WERI-Rb-1 (cell line): Measurements from ENCODE around the gene ZFAND4.
"Not testable (repeated sequence)": the region's sequence is repeated elsewhere in the genome, so short reads cannot be mapped to it uniquely, and the experiment has no call there.

Experiments used
- DNase-seq: peaks from one replicate; pipeline ENCODE4 v3.0.0-alpha.2; 2020
- H3K27ac ChIP-seq: fragments of 250-450 bp; sonication (Bioruptor Pico); 2 replicates; pipeline ENCODE4 v1.5.1; 2020; ENCODE audit warnings: mild to moderate bottlenecking, moderate library complexity
- H3K27me3 ChIP-seq: fragments of 250-450 bp; sonication (Bioruptor Pico); 2 replicates; pipeline ENCODE4 v1.5.1; 2021; ENCODE audit warnings: mild to moderate bottlenecking, low read depth, moderate library complexity; ENCODE audit not compliant: insufficient read depth, severe bottlenecking
- H3K36me3 ChIP-seq: fragments of 250-450 bp; sonication (Bioruptor Pico); 2 replicates; pipeline ENCODE4 v1.5.1; 2020; ENCODE audit warnings: mild to moderate bottlenecking, moderate library complexity
- H3K4me3 ChIP-seq: 2 replicates; pipeline ENCODE4 v1.5.1; 2011; ENCODE audit warnings: low read depth, mild to moderate bottlenecking, control low read depth, low read length
- H3K9me3 ChIP-seq: fragments of 250-450 bp; sonication (Bioruptor Pico); 2 replicates; pipeline ENCODE4 v1.5.1; 2021; ENCODE audit warnings: mild to moderate bottlenecking, moderate library complexity; ENCODE audit not compliant: severe bottlenecking
- TF ChIP-seq, protein P1 (sequence below): IDR thresholded peaks from 2 replicates; pipeline ENCODE4 v1.5.1; 2011; ENCODE audit warnings: low read depth, mild to moderate bottlenecking, control low read depth, inconsistent platforms, low read length

Gene ZFAND4

DNA sequence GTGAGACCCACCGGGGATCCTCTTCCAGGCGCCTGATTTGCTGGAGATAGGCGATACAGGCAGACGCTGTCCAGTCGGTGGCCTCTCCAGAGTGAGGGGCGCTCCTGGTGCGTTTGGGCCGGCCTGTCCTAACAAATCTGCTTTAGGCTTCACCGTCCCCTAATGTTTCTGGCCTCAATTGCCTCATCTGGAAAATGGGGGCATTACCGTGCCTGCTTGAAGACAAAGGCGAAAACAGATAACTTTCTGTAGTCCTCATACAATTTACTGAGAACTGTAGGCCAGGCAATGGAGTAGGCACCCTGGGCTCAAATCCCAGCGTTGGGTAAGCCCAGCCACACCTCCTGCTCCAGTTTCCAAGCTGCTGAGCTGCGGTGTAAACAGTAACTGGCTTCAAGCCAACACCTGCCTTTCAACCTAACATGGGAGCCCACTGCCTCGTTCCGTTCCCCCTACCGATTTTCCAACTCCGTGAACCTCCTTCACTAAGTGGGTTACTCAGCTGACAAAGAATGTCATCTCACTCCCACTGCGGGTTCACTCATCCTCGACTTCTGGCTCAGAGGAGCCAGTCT, 589 bp upstream of the ZFAND4 start:
- Histone ChIP-seq H3K4me3 (no peak overlapping the region), H3K9me3 (no peaks in the 10 kb centered on the region), H3K27me3 (no peaks in the 10 kb centered on the region), H3K36me3 (no peaks in the 10 kb centered on the region), H3K27ac (no peak overlapping the region)
- no peak for DNase-seq
- TF ChIP-seq, protein P1, sequence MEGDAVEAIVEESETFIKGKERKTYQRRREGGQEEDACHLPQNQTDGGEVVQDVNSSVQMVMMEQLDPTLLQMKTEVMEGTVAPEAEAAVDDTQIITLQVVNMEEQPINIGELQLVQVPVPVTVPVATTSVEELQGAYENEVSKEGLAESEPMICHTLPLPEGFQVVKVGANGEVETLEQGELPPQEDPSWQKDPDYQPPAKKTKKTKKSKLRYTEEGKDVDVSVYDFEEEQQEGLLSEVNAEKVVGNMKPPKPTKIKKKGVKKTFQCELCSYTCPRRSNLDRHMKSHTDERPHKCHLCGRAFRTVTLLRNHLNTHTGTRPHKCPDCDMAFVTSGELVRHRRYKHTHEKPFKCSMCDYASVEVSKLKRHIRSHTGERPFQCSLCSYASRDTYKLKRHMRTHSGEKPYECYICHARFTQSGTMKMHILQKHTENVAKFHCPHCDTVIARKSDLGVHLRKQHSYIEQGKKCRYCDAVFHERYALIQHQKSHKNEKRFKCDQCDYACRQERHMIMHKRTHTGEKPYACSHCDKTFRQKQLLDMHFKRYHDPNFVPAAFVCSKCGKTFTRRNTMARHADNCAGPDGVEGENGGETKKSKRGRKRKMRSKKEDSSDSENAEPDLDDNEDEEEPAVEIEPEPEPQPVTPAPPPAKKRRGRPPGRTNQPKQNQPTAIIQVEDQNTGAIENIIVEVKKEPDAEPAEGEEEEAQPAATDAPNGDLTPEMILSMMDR: no peak

DNA sequence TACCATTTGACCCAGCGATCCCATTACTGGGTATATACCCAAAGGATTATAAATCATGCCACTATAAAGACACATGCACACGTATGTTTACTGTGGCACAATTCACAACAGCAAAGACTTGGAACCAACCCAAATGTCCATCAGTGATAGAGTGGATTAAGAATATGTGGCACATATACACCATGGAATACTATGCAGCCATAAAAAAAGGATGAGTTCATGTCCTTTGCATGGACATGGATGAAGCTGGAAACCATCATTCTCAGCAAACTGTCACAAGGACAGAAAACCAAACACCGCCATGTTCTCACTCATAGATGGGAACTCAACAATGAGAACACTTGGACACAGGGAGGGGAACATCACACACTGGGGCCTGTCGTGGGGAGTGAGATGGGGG, 1.3 kb downstream of the ZFAND4 start:
- H3K27ac ChIP-seq, H3K4me3 ChIP-seq, H3K36me3 ChIP-seq, H3K27me3 ChIP-seq, H3K9me3 ChIP-seq, DNase-seq: not testable (repeated sequence)

DNA sequence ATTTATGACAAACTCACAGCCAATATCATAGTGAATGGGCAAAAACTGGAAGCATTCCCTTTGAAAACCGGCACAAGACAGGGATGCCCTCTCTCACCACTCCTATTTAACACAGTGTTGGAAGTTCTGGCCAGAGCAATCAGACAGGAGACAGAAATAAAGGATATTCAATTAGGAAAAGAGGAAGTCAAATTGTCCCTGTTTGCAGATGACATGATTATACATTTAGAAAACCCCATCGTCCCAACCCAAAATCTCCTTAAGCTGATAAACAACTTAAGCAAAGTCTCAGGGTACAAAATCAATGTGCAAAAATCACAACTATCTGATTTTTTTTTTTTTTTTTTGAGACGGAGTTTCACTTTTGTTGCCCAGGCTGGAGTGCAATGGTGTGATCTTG, 2.7 kb downstream of the ZFAND4 start:
- not testable (repeated sequence) for H3K27ac ChIP-seq

DNA sequence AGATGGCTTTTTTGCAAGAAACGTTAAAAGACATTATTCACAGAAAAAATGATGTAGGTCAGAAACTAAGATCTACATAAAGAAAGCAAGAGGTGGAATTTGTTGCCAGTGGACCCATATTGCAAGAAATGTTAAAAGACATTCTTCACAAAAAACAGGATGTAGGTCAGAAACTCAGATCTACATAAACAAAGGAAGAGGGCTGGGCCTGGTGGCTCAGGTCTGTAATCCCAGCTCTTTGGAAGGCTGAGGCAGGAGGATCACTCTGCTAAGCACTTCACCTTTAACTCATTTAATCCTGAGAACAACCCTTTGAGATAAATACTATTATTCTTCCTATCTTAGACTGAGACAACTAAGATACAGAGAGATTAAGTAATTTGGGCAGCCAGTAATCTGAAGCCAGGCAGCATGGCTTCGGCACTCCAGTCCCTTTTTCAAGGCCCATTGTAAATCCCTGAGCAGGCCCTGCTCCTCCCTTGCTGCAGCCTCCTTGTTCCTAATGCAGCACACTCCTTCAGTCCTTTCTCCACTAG, 11.6 kb downstream of the ZFAND4 start:
- no peak overlapping the region for H3K27ac ChIP-seq
- H3K4me3 ChIP-seq: no peak overlapping the region

More for the DNA sequence above, 2.7 kb downstream of the ZFAND4 start:
- H3K4me3 ChIP-seq, H3K36me3 ChIP-seq, DNase-seq, H3K9me3 ChIP-seq, H3K27me3 ChIP-seq: not testable (repeated sequence)

DNA sequence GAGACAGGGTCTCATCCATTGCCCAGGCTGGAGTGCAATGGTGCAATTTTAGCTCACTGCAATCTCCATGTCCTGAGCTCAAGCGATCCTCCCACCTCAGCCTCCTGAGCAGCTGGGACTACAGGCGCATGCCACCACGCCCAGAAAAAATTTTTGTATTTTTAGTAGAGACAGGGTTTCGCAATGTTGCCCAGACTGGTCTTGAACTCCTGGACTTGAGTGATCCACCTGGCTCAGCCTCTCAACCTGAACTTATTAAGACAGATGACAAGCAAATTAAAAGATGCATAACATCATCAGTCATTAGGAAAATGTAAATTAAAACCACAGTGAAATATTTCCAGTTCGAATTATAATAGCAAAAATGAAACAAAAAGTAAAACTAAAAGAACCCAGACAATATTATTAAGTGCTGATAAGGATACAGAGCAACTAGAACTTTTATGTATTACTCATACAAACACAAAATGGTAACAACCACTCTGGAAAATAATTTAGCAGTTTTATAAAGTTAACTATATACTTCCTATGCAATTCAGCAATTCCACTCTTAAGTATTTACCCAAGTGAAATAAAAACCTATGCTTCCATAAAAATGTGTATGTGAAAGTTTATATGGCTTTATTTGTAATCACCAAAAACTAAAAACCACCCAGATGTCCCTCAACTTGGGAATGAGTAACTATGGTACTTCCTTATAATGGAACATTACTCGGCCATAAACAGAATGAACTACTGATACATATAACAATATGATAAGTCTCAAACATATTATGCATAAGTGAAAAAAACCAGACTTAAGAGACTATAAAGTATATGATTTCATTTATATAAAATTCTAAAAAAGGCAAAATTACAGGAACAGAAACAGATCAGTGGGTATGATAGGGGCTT, 15.3 kb downstream of the ZFAND4 start:
- TF ChIP-seq, protein P1: no peak
- H3K27me3 ChIP-seq: no peaks in the 10 kb centered on the region
- no peaks in the 10 kb centered on the region for H3K36me3 ChIP-seq
- no peak overlapping the region for H3K27ac ChIP-seq
- no peak for DNase-seq
- H3K9me3 ChIP-seq: no peaks in the 10 kb centered on the region
- no peak overlapping the region for H3K4me3 ChIP-seq

More for the DNA sequence above, 11.6 kb downstream of the ZFAND4 start:
- TF ChIP-seq, protein P1: no peak
- Histone ChIP-seq H3K27me3 (no peaks in the 10 kb centered on the region), H3K36me3 (no peaks in the 10 kb centered on the region), H3K9me3 (no peaks in the 10 kb centered on the region)
- no peak for DNase-seq

DNA sequence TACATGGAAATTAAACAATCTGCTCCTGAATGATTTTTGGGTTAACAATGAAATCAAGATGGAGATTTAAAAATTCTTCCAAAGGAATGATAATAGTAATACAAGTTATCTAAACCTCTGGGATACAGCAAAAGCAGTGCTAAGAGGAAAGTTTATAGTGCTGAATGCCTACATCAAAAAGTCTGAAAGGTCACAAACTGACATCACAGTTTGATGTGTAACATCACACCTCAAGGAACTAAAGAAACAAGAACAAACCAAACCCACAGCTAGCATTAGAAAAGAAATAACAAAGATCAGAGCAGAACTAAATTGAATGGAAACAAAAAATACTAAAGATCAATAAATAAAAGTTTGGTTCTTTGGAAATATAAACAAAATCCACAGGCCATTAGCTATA, 17.4 kb downstream of the ZFAND4 start:
- Histone ChIP-seq H3K36me3 (no peaks in the 10 kb centered on the region), H3K9me3 (no peaks in the 10 kb centered on the region), H3K27me3 (no peaks in the 10 kb centered on the region), H3K27ac (no peak overlapping the region), H3K4me3 (no peak overlapping the region)
- TF ChIP-seq, protein P1: no peak
- no peak for DNase-seq

DNA sequence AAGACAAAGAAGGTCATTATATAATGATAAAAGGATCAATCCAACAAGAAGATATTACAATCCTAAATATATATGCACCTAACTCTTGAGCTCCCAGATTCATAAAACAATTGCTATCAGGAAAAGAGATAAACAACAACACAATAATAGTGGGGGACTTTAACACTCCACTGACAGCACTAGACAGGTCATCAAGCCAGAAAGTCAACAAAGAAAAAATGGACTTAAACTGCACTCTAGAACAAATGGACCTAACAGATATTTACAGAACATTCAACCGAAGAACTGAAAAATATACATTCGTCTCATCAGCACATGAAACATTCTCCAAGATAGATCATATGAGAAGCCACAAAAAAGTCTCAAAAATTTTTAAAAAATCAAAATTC, 17.8 kb downstream of the ZFAND4 start:
- H3K36me3 ChIP-seq, H3K9me3 ChIP-seq, H3K27me3 ChIP-seq, DNase-seq, H3K27ac ChIP-seq, H3K4me3 ChIP-seq: not testable (repeated sequence)
